MM.1S (cell line): ENCODE measurements around the gene SLC16A1.

Experiments used
- DNase-seq: peaks from one replicate; pipeline ENCODE4 v3.0.0-alpha.2; 2015
- H2AFZ ChIP-seq: fragments of 300-600 bp; sonication (generic); 2 replicates; pipeline ENCODE4 v1.6.0; 2016; ENCODE audit warnings: antibody characterized with exemption, low read length
- H3F3A ChIP-seq: fragments of 300-600 bp; sonication (generic); 2 replicates; pipeline ENCODE4 v1.6.1; 2016; ENCODE audit warnings: mild to moderate bottlenecking, antibody characterized with exemption, low read length, moderate library complexity, mixed read lengths; ENCODE audit not compliant: insufficient read depth
- H3K27ac ChIP-seq: fragments of 300-600 bp; sonication (generic); 2 replicates; pipeline ENCODE4 v1.5.1; 2016; ENCODE audit warnings: mild to moderate bottlenecking, low read length
- H3K27me3 ChIP-seq: fragments of 300-600 bp; sonication (generic); replicated peaks from 2 replicates; pipeline ENCODE4 v1.6.0; 2016; ENCODE audit warnings: low read length; ENCODE audit not compliant: insufficient read depth
- H3K36me3 ChIP-seq: fragments of 300-600 bp; sonication (generic); replicated peaks from 2 replicates; pipeline ENCODE4 v1.6.1; 2016; ENCODE audit warnings: mild to moderate bottlenecking, low read length, mixed read lengths; ENCODE audit not compliant: insufficient read depth
- H3K4me1 ChIP-seq: fragments of 300-600 bp; sonication (generic); 2 replicates; pipeline ENCODE4 v1.6.1; 2016; ENCODE audit warnings: low read length, mixed read lengths
- H3K4me2 ChIP-seq: fragments of 300-600 bp; sonication (generic); 2 replicates; pipeline ENCODE4 v1.6.0; 2016; ENCODE audit warnings: low read depth, low read length
- H3K4me3 ChIP-seq: fragments of 300-600 bp; sonication (generic); 2 replicates; pipeline ENCODE4 v1.5.1; 2016; ENCODE audit warnings: low read length, mixed read lengths
- H3K79me2 ChIP-seq: fragments of 300-600 bp; sonication (generic); 2 replicates; pipeline ENCODE4 v1.6.1; 2016; ENCODE audit warnings: mixed run types, low read length, mixed read lengths
- H3K9ac ChIP-seq: fragments of 300-600 bp; sonication (generic); 2 replicates; pipeline ENCODE4 v1.6.1; 2016; ENCODE audit warnings: low read length, mixed read lengths
- H3K9me2 ChIP-seq: fragments of 300-600 bp; sonication (generic); replicated peaks from 2 replicates; pipeline ENCODE4 v1.6.1; 2016; ENCODE audit warnings: mild to moderate bottlenecking, low read length, mixed read lengths; ENCODE audit not compliant: insufficient read depth
- H3K9me3 ChIP-seq: fragments of 300-600 bp; sonication (generic); replicated peaks from 2 replicates; pipeline ENCODE4 v1.6.1; 2016; ENCODE audit warnings: mild to moderate bottlenecking, low read length, mixed read lengths; ENCODE audit not compliant: insufficient read depth
- H4K20me1 ChIP-seq: fragments of 300-600 bp; sonication (generic); 2 replicates; pipeline ENCODE4 v1.6.1; 2016; ENCODE audit warnings: mild to moderate bottlenecking, low read length, moderate library complexity, mixed read lengths; ENCODE audit not compliant: insufficient read depth
- EZH2 ChIP-seq: fragments of 300-600 bp; sonication (generic); optimal IDR thresholded peaks from 2 replicates; pipeline ENCODE3; 2017; ENCODE audit warnings: low read depth, mild to moderate bottlenecking, antibody characterized with exemption, low read length, mixed read lengths
- EZH2phosphoT487 ChIP-seq: fragments of 300-600 bp; sonication (generic); IDR thresholded peaks from 2 replicates; pipeline ENCODE4 v1.6.1; 2018; ENCODE audit warnings: antibody characterized with exemption, low read length
- TF ChIP-seq, protein P1 (sequence below): fragments of 300-600 bp; sonication (generic); IDR thresholded peaks from 2 replicates; pipeline ENCODE4 v1.5.1; 2016; ENCODE audit warnings: antibody characterized with exemption, low read length, mixed read lengths

The SLC16A1 gene

DNA sequence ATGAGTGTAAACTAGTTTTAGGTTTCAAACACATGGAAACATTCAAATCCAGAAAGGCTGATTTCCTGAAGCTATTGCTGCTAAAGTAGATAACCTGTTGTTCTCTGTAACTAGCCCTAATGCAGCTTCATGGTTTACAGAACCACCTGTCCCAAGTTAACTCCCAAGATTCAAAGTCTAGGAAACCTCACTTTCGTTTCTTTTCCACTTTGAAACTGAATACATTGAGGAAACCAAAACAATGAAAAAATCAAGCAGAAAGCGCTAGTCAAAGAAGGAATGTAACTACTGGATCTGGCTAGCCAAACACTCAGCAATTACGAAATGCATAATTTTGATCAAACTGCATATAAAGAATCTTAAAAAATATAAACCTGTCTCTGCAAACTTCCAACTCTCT lies 17.8 kb downstream of the SLC16A1 start:
- Histone ChIP-seq H3K36me3 (no peaks in the 10 kb centered on the region), H4K20me1 (no peaks in the 10 kb centered on the region), H3K4me2 (no peak overlapping the region), H3K9me3 (no peaks in the 10 kb centered on the region), H3F3A (no peaks in the 10 kb centered on the region), H2AFZ (no peak overlapping the region), H3K4me3 (no peak overlapping the region), H3K79me2 (peaks cover 82% of the 10 kb centered on the region), H3K9me2 (no peaks in the 10 kb centered on the region), H3K27ac (no peak overlapping the region), H3K27me3 (no peaks in the 10 kb centered on the region), H3K9ac (no peak overlapping the region), H3K4me1 (no peaks in the 10 kb centered on the region)
- no peak for TF ChIP-seq EZH2
- TF ChIP-seq, protein P1, sequence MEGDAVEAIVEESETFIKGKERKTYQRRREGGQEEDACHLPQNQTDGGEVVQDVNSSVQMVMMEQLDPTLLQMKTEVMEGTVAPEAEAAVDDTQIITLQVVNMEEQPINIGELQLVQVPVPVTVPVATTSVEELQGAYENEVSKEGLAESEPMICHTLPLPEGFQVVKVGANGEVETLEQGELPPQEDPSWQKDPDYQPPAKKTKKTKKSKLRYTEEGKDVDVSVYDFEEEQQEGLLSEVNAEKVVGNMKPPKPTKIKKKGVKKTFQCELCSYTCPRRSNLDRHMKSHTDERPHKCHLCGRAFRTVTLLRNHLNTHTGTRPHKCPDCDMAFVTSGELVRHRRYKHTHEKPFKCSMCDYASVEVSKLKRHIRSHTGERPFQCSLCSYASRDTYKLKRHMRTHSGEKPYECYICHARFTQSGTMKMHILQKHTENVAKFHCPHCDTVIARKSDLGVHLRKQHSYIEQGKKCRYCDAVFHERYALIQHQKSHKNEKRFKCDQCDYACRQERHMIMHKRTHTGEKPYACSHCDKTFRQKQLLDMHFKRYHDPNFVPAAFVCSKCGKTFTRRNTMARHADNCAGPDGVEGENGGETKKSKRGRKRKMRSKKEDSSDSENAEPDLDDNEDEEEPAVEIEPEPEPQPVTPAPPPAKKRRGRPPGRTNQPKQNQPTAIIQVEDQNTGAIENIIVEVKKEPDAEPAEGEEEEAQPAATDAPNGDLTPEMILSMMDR: no peak
- no peak for DNase-seq

DNA sequence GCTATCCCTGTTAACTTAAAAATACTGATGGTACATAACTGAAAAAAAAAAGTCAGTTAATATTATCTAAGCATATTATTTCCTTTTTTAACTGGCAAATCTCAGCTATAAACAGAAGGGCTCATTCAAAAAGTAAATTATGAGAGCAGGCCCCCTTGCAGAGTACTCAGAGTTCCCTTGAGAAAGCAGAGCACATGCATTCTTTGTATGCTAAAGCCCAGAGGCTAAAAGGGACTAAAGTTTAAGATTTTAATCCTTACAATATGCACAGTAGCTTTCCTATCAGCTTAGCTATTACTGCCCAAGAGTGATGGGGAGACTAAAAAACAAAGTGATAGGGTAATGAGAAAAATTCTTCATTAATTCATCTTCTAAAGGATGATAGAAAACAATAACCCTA lies 18.5 kb downstream of the SLC16A1 start:
- Histone ChIP-seq H3K27me3 (no peaks in the 10 kb centered on the region), H3K9me3 (no peaks in the 10 kb centered on the region), H3K36me3 (no peaks in the 10 kb centered on the region), H3K79me2 (peaks cover 75% of the 10 kb centered on the region), H3K27ac (no peak overlapping the region), H3F3A (no peaks in the 10 kb centered on the region), H3K4me2 (no peak overlapping the region), H3K4me1 (no peaks in the 10 kb centered on the region), H3K4me3 (no peak overlapping the region), H2AFZ (no peak overlapping the region), H4K20me1 (no peaks in the 10 kb centered on the region), H3K9me2 (no peaks in the 10 kb centered on the region), H3K9ac (no peak overlapping the region)
- TF ChIP-seq EZH2phosphoT487 (no peak), EZH2 (no peak)
- TF ChIP-seq, protein P1: no peak
- no peak for DNase-seq

DNA sequence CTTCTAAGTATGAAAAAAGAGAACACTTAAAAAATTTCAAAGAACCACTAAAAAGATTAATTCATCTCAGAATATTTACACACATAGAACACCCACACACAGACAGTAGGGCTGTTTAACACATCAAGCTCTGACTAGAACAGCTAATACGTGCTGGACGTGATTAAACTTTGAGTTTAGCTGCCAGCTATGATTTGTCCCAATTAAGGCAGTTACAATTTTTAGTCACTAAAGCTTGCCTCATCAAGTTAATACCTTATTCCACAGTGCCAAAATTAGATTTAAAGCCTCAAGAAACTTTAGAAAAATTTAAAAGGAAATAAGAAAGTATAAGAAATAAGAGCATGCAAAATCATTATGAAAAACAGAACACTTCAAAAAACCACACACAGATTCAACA lies 18.9 kb downstream of the SLC16A1 start:
- Histone ChIP-seq H3K27me3 (no peaks in the 10 kb centered on the region), H3K27ac (no peak overlapping the region), H3K4me2 (no peak overlapping the region)

More for the DNA sequence above, 18.9 kb downstream of the SLC16A1 start:
- DNase-seq: no peak
- Histone ChIP-seq H4K20me1 (no peaks in the 10 kb centered on the region), H3K4me3 (no peak overlapping the region), H2AFZ (no peak overlapping the region), H3F3A (no peaks in the 10 kb centered on the region), H3K9me2 (no peaks in the 10 kb centered on the region), H3K9me3 (no peaks in the 10 kb centered on the region), H3K4me1 (no peaks in the 10 kb centered on the region), H3K36me3 (no peaks in the 10 kb centered on the region), H3K79me2 (peaks cover 74% of the 10 kb centered on the region), H3K9ac (no peak overlapping the region)
- TF ChIP-seq, protein P1: no peak
- TF ChIP-seq EZH2 (no peak), EZH2phosphoT487 (no peak)
